ENCODE results near the gene MACF1. TPM values are rescaled to one million over a fixed set of nuclear protein-coding genes. Genes with fewer than 3 reads are reported as not detected.
A peak's percentile ranks its signal among the peaks of the same experiment; 100 is the strongest.

MACF1 gene
- total RNA-seq, 2 donors from 2014 or later: 107 to 148 TPM

DNA sequence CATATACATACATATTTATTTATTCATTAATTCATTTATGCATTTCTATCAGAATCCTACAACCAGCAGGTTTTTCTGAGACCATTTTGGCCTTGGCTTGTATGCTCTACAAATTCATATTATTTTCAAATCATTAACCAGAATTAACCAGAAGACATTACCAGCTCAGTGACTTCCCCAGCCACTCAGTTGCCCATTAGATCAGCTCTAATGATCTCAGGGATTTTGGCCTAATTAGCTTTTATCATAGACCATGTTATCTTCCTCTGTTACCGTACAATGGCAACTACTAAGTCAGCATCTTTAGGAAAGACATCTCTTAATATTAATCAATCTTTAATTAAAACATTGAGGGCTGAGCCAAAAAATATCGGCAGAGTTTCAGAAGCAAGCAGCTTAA lies 196.6 kb downstream of the MACF1 start:
- peaks cover 7% of the 10 kb centered on the region for H3K4me1 ChIP-seq
- H3K27ac ChIP-seq: no peak overlapping the region

GRCh38 chr1:39404876-39405275 lies 200.4 kb downstream of the MACF1 start:
- H3K27ac ChIP-seq: no peak overlapping the region
- H3K9ac ChIP-seq (ENCODE audit: low read depth in 2 of 2, low read length in 2 of 2): no peak overlapping the region
- H3K27me3 ChIP-seq: no peaks in the 10 kb centered on the region
- intact Hi-C loops (cut with DNase I): no loop called here
- no peaks in the 10 kb centered on the region for H3K9me3 ChIP-seq
- no peaks in the 10 kb centered on the region for H3K36me3 ChIP-seq
- no peak overlapping the region for H3K4me3 ChIP-seq
- DNase-seq: no peak
- peaks cover 4% of the 10 kb centered on the region for H3K4me1 ChIP-seq
- TF ChIP-seq CTCF (IDR thresholded peaks at IDR 0.05): no peak

More for the DNA sequence above, 196.6 kb downstream of the MACF1 start:
- TF ChIP-seq CTCF (IDR thresholded peaks at IDR 0.05): no peak
- intact Hi-C loops (cut with DNase I): no loop called here
- no peak overlapping the region for H3K9ac ChIP-seq (ENCODE audit: low read depth in 2 of 2, low read length in 2 of 2)
- DNase-seq: no peak
- H3K4me3 ChIP-seq: no peak overlapping the region
- no peaks in the 10 kb centered on the region for H3K27me3 ChIP-seq
- H3K9me3 ChIP-seq: no peaks in the 10 kb centered on the region
- H3K36me3 ChIP-seq: no peaks in the 10 kb centered on the region

DNA sequence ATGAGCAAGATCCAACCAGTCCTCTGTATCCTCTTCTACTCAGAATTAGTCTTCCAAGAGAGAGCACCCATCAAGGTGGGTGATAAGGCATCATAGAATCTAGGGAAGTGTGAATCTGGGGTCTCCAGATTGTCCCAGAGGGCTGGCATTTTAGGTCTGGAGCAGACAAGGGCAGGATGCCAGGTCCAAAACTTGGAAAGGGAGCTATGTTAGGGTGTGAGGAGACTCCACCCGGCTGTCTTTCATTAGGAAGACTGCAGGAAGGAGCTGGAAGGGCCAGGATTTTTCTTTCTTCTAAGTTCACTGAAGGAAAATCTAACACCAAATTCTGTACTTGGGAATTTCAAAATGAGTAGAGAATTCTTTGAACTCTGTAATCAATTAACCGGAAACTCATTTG lies 200.9 kb downstream of the MACF1 start:
- H3K4me1 ChIP-seq: peaks cover 4% of the 10 kb centered on the region
- H3K9me3 ChIP-seq: no peaks in the 10 kb centered on the region
- no peaks in the 10 kb centered on the region for H3K36me3 ChIP-seq
- no peak overlapping the region for H3K27ac ChIP-seq
- intact Hi-C loops (cut with DNase I): no loop called here
- no peaks in the 10 kb centered on the region for H3K27me3 ChIP-seq
- no peak for TF ChIP-seq CTCF (IDR thresholded peaks at IDR 0.05)
- no peak for DNase-seq
- H3K9ac ChIP-seq (ENCODE audit: low read depth in 2 of 2, low read length in 2 of 2): no peak overlapping the region
- no peak overlapping the region for H3K4me3 ChIP-seq

- no peak overlapping the region for H3K9ac ChIP-seq (ENCODE audit: low read depth in 2 of 2, low read length in 2 of 2)
- no peak for TF ChIP-seq CTCF (IDR thresholded peaks at IDR 0.05)
Observed at GRCh38 chr1:39406533-39407450, 202.3 kb downstream of the MACF1 start.

GRCh38 chr1:39407510-39407895 lies 203.0 kb downstream of the MACF1 start:
- intact Hi-C loops (cut with DNase I): no loop called here
- Histone ChIP-seq H3K9ac (ENCODE audit: low read depth in 2 of 2, low read length in 2 of 2) (peak overlapping the region in 1 of 2 donors; percentile 3), H3K4me1 (peaks cover 4% of the 10 kb centered on the region), H3K9me3 (no peaks in the 10 kb centered on the region), H3K4me3 (peak overlapping the region; percentile 89), H3K36me3 (no peaks in the 10 kb centered on the region), H3K27me3 (no peaks in the 10 kb centered on the region), H3K27ac (peak overlapping the region; percentile 80)
- TF ChIP-seq CTCF (IDR thresholded peaks at IDR 0.05): no peak
- DNase-seq: no peak

More at GRCh38 chr1:39406533-39407450, 202.3 kb downstream of the MACF1 start:
- DNase-seq: no peak
- Histone ChIP-seq H3K27me3 (no peaks in the 10 kb centered on the region), H3K36me3 (no peaks in the 10 kb centered on the region), H3K9me3 (no peaks in the 10 kb centered on the region), H3K4me1 (peaks cover 4% of the 10 kb centered on the region), H3K27ac (peak overlapping the region; percentile 80), H3K4me3 (no peak overlapping the region)
- intact Hi-C loops (cut with DNase I): no loop called here

All from colonic mucosa (tissue), 4 donors.